ENCODE results near the gene SKP1. TPM values are rescaled to one million over a fixed set of nuclear protein-coding genes. Genes with fewer than 3 reads are reported as not detected.
A peak's percentile ranks its signal among the peaks of the same experiment; 100 is the strongest.

SKP1 gene
- total and polyA plus RNA-seq, 2 donors from 2014 or later, result 380 to 848 TPM

GRCh38 chr5:134162592-134162991, 14.2 kb downstream of the SKP1 start:
- intact Hi-C loops (cut with DNase I), result no loop called here
- TF ChIP-seq CTCF (IDR thresholded peaks at IDR 0.05; ENCODE audit: borderline replicate concordance, extremely low read depth, insufficient read depth), result no peak
- no peak for FAIRE-seq
- H3K4me1 ChIP-seq (ENCODE audit: control insufficient read depth in 2 of 3, insufficient read depth in 2 of 3, low read depth in 1 of 3, low read length in 3 of 3), result no peaks in the 10 kb centered on the region
- H3K27ac ChIP-seq (ENCODE audit: low read depth in 2 of 2, low read length in 2 of 2), result no peak overlapping the region
- no peak for DNase-seq
- no peak overlapping the region for H3K4me3 ChIP-seq (ENCODE audit: low read length in 3 of 3)
- no peak overlapping the region for H3K9ac ChIP-seq (ENCODE audit: low read length in 3 of 3)
- no peaks in the 10 kb centered on the region for H3K27me3 ChIP-seq (ENCODE audit: control insufficient read depth, insufficient read depth, low read length)
- H3K36me3 ChIP-seq (ENCODE audit: control insufficient read depth in 2 of 3, insufficient read depth in 3 of 3, low read length in 3 of 3), result peaks cover 12 to 30% (median 21%) of the 10 kb centered on the region in 3 donors
- no peaks in the 10 kb centered on the region for H3K9me3 ChIP-seq (ENCODE audit: control insufficient read depth in 2 of 3, insufficient read depth in 1 of 3, low read length in 3 of 3)

- H3K4me3 ChIP-seq (ENCODE audit: low read length in 3 of 3), result no peak overlapping the region
- no peaks in the 10 kb centered on the region for H3K9me3 ChIP-seq (ENCODE audit: control insufficient read depth in 2 of 3, insufficient read depth in 1 of 3, low read length in 3 of 3)
- H3K9ac ChIP-seq (ENCODE audit: low read length in 3 of 3), result no peak overlapping the region
- H3K36me3 ChIP-seq (ENCODE audit: control insufficient read depth in 2 of 3, insufficient read depth in 3 of 3, low read length in 3 of 3), result peaks cover 11 to 29% (median 21%) of the 10 kb centered on the region in 3 donors
- peak in 1 of 5 donors; percentile 22 for DNase-seq
- no peak for TF ChIP-seq CTCF (IDR thresholded peaks at IDR 0.05; ENCODE audit: borderline replicate concordance, extremely low read depth, insufficient read depth)
- intact Hi-C loops (cut with DNase I), result no loop called here
- H3K27ac ChIP-seq (ENCODE audit: low read depth in 2 of 2, low read length in 2 of 2), result no peak overlapping the region
- H3K27me3 ChIP-seq (ENCODE audit: control insufficient read depth, insufficient read depth, low read length), result no peaks in the 10 kb centered on the region
- no peaks in the 10 kb centered on the region for H3K4me1 ChIP-seq (ENCODE audit: control insufficient read depth in 2 of 3, insufficient read depth in 2 of 3, low read depth in 1 of 3, low read length in 3 of 3)
- FAIRE-seq, result no peak
Measured at GRCh38 chr5:134161513-134162395, 15.0 kb downstream of the SKP1 start.

GRCh38 chr5:134153657-134154056, 23.1 kb downstream of the SKP1 start:
- Histone ChIP-seq H3K4me3 (ENCODE audit: low read length in 3 of 3) (no peak overlapping the region), H3K4me1 (ENCODE audit: control insufficient read depth in 2 of 3, insufficient read depth in 2 of 3, low read depth in 1 of 3, low read length in 3 of 3) (no peaks in the 10 kb centered on the region), H3K27me3 (ENCODE audit: control insufficient read depth, insufficient read depth, low read length) (no peaks in the 10 kb centered on the region), H3K27ac (ENCODE audit: low read depth in 2 of 2, low read length in 2 of 2) (no peak overlapping the region), H3K36me3 (ENCODE audit: control insufficient read depth in 2 of 3, insufficient read depth in 3 of 3, low read length in 3 of 3) (peaks cover 18 to 56% (median 27%) of the 10 kb centered on the region in 3 donors), H3K9me3 (ENCODE audit: control insufficient read depth in 2 of 3, insufficient read depth in 1 of 3, low read length in 3 of 3) (no peaks in the 10 kb centered on the region), H3K9ac (ENCODE audit: low read length in 3 of 3) (no peak overlapping the region)
- FAIRE-seq (no peak), DNase-seq (no peak)
- no peak for TF ChIP-seq CTCF (IDR thresholded peaks at IDR 0.05; ENCODE audit: borderline replicate concordance, extremely low read depth, insufficient read depth)
- intact Hi-C loops (cut with DNase I), result no loop called here
